ENCODE results near the gene GARIN5B. TPM values are rescaled to one million over a fixed set of nuclear protein-coding genes. Genes with fewer than 3 reads are reported as not detected.

Gene GARIN5B
- total RNA-seq, 1 donor from 2014 or later, result not detected

- no peak overlapping the region for H3K4me3 Mint-ChIP-seq
- CTCF ChIA-PET, result no interaction called here
- POLR2A ChIA-PET, result no interaction called here
- peaks cover 1% of the 10 kb centered on the region for H3K36me3 Mint-ChIP-seq (ENCODE audit: low read depth)
- no peak for ATAC-seq (ENCODE audit: low read depth)
- no peak overlapping the region for H3K27ac Mint-ChIP-seq
- peaks cover 39% of the 10 kb centered on the region for H3K27me3 Mint-ChIP-seq
- H3K4me1 Mint-ChIP-seq, result peaks cover 18% of the 10 kb centered on the region
- no peaks in the 10 kb centered on the region for H3K9me3 Mint-ChIP-seq
- intact Hi-C loops (cut with micrococcal nuclease), result no loop called here
- no peak for DNase-seq
- TF ChIP-seq, protein P1, sequence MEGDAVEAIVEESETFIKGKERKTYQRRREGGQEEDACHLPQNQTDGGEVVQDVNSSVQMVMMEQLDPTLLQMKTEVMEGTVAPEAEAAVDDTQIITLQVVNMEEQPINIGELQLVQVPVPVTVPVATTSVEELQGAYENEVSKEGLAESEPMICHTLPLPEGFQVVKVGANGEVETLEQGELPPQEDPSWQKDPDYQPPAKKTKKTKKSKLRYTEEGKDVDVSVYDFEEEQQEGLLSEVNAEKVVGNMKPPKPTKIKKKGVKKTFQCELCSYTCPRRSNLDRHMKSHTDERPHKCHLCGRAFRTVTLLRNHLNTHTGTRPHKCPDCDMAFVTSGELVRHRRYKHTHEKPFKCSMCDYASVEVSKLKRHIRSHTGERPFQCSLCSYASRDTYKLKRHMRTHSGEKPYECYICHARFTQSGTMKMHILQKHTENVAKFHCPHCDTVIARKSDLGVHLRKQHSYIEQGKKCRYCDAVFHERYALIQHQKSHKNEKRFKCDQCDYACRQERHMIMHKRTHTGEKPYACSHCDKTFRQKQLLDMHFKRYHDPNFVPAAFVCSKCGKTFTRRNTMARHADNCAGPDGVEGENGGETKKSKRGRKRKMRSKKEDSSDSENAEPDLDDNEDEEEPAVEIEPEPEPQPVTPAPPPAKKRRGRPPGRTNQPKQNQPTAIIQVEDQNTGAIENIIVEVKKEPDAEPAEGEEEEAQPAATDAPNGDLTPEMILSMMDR (IDR thresholded peaks at IDR 0.05), result no peak
These were observed 12.3 kb downstream of the GARIN5B start for GRCh38 chr19:55350620-55351315.

DNA sequence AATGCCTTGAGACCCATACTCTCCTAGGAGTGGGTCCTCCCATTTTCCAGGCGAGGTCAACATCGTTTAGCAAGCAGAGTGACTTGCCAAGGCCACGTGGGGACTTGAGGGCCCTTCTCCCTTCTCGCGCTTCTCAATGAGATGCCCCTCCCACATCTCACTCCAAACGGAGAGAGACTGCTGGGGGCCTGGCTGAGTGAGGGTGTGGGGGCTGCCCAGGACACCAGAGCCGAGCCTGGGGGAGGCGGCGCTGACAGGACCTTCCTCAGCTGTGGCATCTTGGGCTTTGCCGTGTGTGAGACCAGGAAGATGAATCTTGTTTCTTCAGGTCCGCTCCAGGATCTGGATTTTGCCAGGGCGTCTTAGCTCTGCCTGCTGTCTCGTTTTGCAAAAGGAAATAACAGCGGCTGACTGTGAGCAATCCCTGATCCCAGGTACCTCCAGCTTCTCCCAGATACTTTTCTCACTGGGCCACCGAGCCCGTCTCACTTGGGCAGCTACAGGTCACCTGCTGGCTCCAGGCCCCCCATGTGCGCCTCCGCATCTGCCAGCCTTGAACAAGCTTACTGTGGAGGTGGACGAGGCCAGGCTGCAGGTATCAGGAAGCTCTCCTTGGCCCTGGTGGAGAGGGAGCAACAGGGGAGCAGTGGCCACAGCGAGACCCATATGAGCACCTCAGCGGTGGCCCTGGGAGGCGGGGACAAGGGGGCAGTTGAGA lies 14.6 kb downstream of the GARIN5B start:
- no peak overlapping the region for H3K4me3 Mint-ChIP-seq
- TF ChIP-seq, protein P1 (IDR thresholded peaks at IDR 0.05), result no peak
- ATAC-seq (ENCODE audit: low read depth), result no peak
- H3K27ac Mint-ChIP-seq, result no peak overlapping the region
- ChIA-PET CTCF (interaction anchor here (1.1 kb wide), 1 partner anchor 68 kb away, joined by 3 read pairs; the partner anchor contains the start of gene HSPBP1), POLR2A (interaction anchor here (0.5 kb wide), 1 partner anchor 12 kb away, joined by 5 read pairs; no protein-coding TSS in a partner anchor)
- H3K36me3 Mint-ChIP-seq (ENCODE audit: low read depth), result peaks cover 1% of the 10 kb centered on the region
- peaks cover 32% of the 10 kb centered on the region for H3K27me3 Mint-ChIP-seq
- no peaks in the 10 kb centered on the region for H3K9me3 Mint-ChIP-seq
- H3K4me1 Mint-ChIP-seq, result peaks cover 11% of the 10 kb centered on the region
- DNase-seq, result no peak
- intact Hi-C loops (cut with micrococcal nuclease), result no loop called here

DNA sequence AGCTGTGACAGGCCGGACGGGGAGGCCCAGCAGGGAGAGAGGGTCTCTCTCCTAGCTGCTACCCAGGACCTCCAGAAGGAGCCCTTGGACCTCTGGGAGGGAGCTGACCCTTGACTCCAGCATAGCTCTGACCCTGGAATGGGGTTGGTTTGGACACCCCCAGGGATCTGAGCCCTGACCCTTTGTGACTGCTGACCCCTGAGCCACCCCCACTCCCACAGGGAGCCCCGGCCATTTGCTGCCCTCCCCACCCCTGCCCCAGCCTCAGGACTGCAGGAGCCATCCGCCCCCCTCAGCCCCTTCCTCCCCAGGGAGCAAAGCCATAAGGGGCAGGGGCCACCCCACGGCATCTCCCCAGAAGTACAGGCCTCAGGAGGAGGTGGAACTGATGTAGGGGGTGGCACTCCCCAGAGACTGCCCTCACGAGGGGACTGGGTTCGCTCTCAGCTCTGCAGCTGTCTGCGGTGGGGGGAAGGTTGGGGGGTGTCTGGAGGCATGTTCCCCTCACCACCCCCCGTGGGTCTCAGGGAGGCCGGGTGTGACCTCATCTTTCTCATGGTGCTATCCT lies 15.5 kb downstream of the GARIN5B start:
- Mint-ChIP-seq H3K9me3 (no peaks in the 10 kb centered on the region), H3K27me3 (peaks cover 23% of the 10 kb centered on the region), H3K4me1 (peaks cover 2% of the 10 kb centered on the region), H3K36me3 (ENCODE audit: low read depth) (peaks cover 4% of the 10 kb centered on the region), H3K4me3 (no peak overlapping the region), H3K27ac (no peak overlapping the region)
- ATAC-seq (ENCODE audit: low read depth), result no peak
- intact Hi-C loops (cut with micrococcal nuclease), result no loop called here
- no peak for DNase-seq
- ChIA-PET CTCF (no interaction called here), POLR2A (no interaction called here)
- TF ChIP-seq, protein P1 (IDR thresholded peaks at IDR 0.05), result no peak

DNA sequence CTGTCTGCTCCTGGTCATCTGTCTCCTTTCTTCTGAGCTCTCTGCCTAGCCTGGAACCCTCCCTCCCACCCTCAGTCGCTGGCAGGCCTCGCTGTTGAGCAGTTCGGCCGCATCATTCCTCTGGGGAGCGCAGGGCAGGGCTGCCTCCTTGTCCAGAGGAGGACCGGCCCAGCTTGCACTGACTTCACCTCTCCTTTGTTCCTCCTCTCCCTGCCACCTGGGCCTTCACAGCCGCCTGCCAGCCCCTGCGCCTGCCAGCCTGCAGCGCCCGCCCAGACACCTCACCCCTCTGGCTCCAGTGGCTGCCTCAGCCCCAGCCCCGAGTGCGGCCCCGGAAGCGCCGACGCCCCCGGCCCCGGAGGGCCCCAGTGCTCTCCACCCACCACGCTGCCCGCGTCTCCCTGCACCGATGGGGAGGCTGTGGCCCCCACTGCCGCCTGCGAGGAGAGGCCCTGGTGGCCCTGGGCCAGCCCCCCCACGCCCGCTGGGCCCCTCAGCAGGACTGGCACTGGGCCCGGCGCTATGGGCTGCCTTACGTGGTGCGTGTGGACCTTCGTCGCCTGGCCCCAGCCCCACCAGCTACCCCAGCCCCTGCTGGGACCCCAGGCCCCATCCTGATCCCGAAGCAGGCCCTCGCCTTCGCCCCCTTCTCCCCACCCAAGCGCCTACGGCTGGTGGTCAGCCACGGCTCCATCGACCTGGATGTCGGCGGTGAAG lies 16.2 kb downstream of the GARIN5B start:
- TF ChIP-seq, protein P1 (IDR thresholded peaks at IDR 0.05), result no peak
- POLR2A ChIA-PET, result no interaction called here
- H3K4me3 Mint-ChIP-seq, result no peak overlapping the region
- H3K9me3 Mint-ChIP-seq, result no peaks in the 10 kb centered on the region
- H3K27me3 Mint-ChIP-seq, result peaks cover 18% of the 10 kb centered on the region
- H3K4me1 Mint-ChIP-seq, result no peaks in the 10 kb centered on the region
- DNase-seq (no peak), ATAC-seq (ENCODE audit: low read depth) (no peak)
- H3K36me3 Mint-ChIP-seq (ENCODE audit: low read depth), result peaks cover 4% of the 10 kb centered on the region
- no peak overlapping the region for H3K27ac Mint-ChIP-seq
- CTCF ChIA-PET, result no interaction called here
- intact Hi-C loops (cut with micrococcal nuclease), result no loop called here

All from activated B cell treated with CpG ODN at 0.5 μM for 24 hours (primary cell).